ENCODE data around the gene AFMID.
"Not testable (repeated sequence)": the region's sequence is repeated elsewhere in the genome, so short reads cannot be mapped to it uniquely, and the experiment has no call there.

Gene AFMID

GRCh38 chr17:78234261-78234865 lies 47.2 kb downstream of the AFMID start:
- TF ChIP-seq ISL1 (CRISPR knock-in tag; IDR thresholded peaks at IDR 0.05): no peak
- TF ChIP-seq SNAI2 (CRISPR knock-in tag; IDR thresholded peaks at IDR 0.05): no peak
- TF ChIP-seq ZC3H10 (CRISPR knock-in tag; IDR thresholded peaks at IDR 0.05): no peak
- TF ChIP-seq CSDC2 (CRISPR knock-in tag; IDR thresholded peaks at IDR 0.05): no peak
- TF ChIP-seq RARB (CRISPR knock-in tag; IDR thresholded peaks at IDR 0.05): no peak
- no peak for TF ChIP-seq ARNTL (CRISPR knock-in tag; IDR thresholded peaks at IDR 0.05; ENCODE audit: borderline replicate concordance, low read depth)
- no peak for TF ChIP-seq GLIS3 (CRISPR knock-in tag; IDR thresholded peaks at IDR 0.05)
- no peak for TF ChIP-seq TSHZ2 (CRISPR knock-in tag; IDR thresholded peaks at IDR 0.05)
- TF ChIP-seq, protein P1, sequence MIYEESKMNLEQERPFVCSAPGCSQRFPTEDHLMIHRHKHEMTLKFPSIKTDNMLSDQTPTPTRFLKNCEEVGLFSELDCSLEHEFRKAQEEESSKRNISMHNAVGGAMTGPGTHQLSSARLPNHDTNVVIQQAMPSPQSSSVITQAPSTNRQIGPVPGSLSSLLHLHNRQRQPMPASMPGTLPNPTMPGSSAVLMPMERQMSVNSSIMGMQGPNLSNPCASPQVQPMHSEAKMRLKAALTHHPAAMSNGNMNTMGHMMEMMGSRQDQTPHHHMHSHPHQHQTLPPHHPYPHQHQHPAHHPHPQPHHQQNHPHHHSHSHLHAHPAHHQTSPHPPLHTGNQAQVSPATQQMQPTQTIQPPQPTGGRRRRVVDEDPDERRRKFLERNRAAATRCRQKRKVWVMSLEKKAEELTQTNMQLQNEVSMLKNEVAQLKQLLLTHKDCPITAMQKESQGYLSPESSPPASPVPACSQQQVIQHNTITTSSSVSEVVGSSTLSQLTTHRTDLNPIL (CRISPR knock-in tag; IDR thresholded peaks at IDR 0.05; ENCODE audit: low read depth): no peak
- TF ChIP-seq TCF4 (CRISPR knock-in tag; IDR thresholded peaks at IDR 0.05; ENCODE audit: borderline replicate concordance): no peak
- no peak for TF ChIP-seq ZFP30 (CRISPR knock-in tag; IDR thresholded peaks at IDR 0.05)
- TF ChIP-seq OSR1 (CRISPR knock-in tag; IDR thresholded peaks at IDR 0.05): no peak
- TF ChIP-seq ZNF70 (CRISPR knock-in tag; IDR thresholded peaks at IDR 0.05): no peak
- no peak for TF ChIP-seq ESRRG (CRISPR knock-in tag; IDR thresholded peaks at IDR 0.05)
- no peak for TF ChIP-seq ZFP3 (CRISPR knock-in tag; IDR thresholded peaks at IDR 0.05)
- TF ChIP-seq CSRNP3 (CRISPR knock-in tag; IDR thresholded peaks at IDR 0.05): no peak
- TF ChIP-seq PATZ1 (CRISPR knock-in tag; IDR thresholded peaks at IDR 0.05; ENCODE audit: borderline replicate concordance): no peak
- ATAC-seq: no peak

DNA sequence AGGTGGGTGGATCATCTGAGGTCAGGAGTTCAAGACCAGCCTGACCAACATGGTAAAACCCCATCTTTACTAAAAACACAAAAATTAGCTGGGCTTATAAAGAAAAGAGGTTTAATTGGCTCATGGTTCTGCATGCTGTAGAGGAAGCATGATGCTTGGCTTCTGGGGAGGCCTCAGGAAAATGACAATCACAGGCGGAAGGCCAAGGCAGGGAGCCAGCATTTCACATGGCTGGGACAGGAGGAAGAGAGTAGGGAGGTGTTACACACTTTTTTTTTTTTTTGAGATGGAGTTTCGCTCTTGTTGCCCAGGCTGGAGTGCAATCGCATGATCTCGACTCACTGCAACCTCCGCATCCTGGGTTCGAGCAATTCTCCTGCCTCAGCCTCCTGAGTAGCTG lies 47.9 kb downstream of the AFMID start:
- not testable (repeated sequence) for ATAC-seq

- no peak for ATAC-seq
- TF ChIP-seq ISL1 (CRISPR knock-in tag; IDR thresholded peaks at IDR 0.05) (no peak), CSDC2 (CRISPR knock-in tag; IDR thresholded peaks at IDR 0.05) (no peak), TCF4 (CRISPR knock-in tag; IDR thresholded peaks at IDR 0.05; ENCODE audit: borderline replicate concordance) (no peak), ZFP30 (CRISPR knock-in tag; IDR thresholded peaks at IDR 0.05) (no peak), ZNF565 (CRISPR knock-in tag; conservative IDR thresholded peaks at IDR 0.05; ENCODE audit: low read depth) (no peak), PATZ1 (CRISPR knock-in tag; IDR thresholded peaks at IDR 0.05; ENCODE audit: borderline replicate concordance) (no peak)
Observed at GRCh38 chr17:78235885-78236284, 48.7 kb downstream of the AFMID start.

Measured in SK-N-SH treated with all-trans-retinoic acid at 6 μM for 48 hours (cell line).